Stromal cell of bone marrow (primary cell): Measurements from ENCODE around the gene GAPT.

Experiments
- DNase-seq: peaks from one replicate; pipeline ENCODE4 v3.0.0-alpha.2; 2012; ENCODE audit warnings: low read depth

GAPT gene

GRCh38 chr5:58491216-58491892, at the start of gene GAPT:
Gene GAPT, plus strand, starts transcription at chr5:58491435. Its CDS starts 3,102 bp downstream, at chr5:58494537.
- DNase-seq = no peak

- no peak for DNase-seq
Measured at GRCh38 chr5:58444805-58445204, 46.4 kb upstream of the GAPT start.

- DNase-seq = no peak
Measured at GRCh38 chr5:58446024-58446423, 45.2 kb upstream of the GAPT start.

- peak; percentile 38 for DNase-seq
Measured at GRCh38 chr5:58447226-58447625, 44.0 kb upstream of the GAPT start.

- DNase-seq = no peak
Measured at GRCh38 chr5:58450018-58450417, 41.2 kb upstream of the GAPT start.

GRCh38 chr5:58450811-58451629, 40.2 kb upstream of the GAPT start:
- no peak for DNase-seq

GRCh38 chr5:58451732-58452565, 39.3 kb upstream of the GAPT start:
- no peak for DNase-seq

GRCh38 chr5:58452566-58453258, 38.5 kb upstream of the GAPT start:
- DNase-seq = no peak

- DNase-seq = no peak
Measured at GRCh38 chr5:58453306-58453705, 37.9 kb upstream of the GAPT start.

- no peak for DNase-seq
Measured at GRCh38 chr5:58454025-58454424, 37.2 kb upstream of the GAPT start.

- DNase-seq = no peak
Measured at GRCh38 chr5:58455066-58455465, 36.2 kb upstream of the GAPT start.

- DNase-seq = no peak
Measured at GRCh38 chr5:58455480-58455879, 35.8 kb upstream of the GAPT start.

GRCh38 chr5:58456026-58456425, 35.2 kb upstream of the GAPT start:
- no peak for DNase-seq

- no peak for DNase-seq
Measured at GRCh38 chr5:58456486-58456885, 34.7 kb upstream of the GAPT start.

- DNase-seq = no peak
Measured at GRCh38 chr5:58457050-58457449, 34.2 kb upstream of the GAPT start.

GRCh38 chr5:58458141-58458742, 33.0 kb upstream of the GAPT start:
- no peak for DNase-seq

GRCh38 chr5:58458743-58459145, 32.5 kb upstream of the GAPT start:
- DNase-seq = no peak

- no peak for DNase-seq
Measured at GRCh38 chr5:58459146-58460001, 31.9 kb upstream of the GAPT start.

- DNase-seq = peak; percentile 81
Measured at GRCh38 chr5:58460002-58460731, 31.1 kb upstream of the GAPT start, which contains the start of gene PLK2. Gene PLK2, minus strand, starts transcription at chr5:58460086. Its CDS starts 127 bp downstream, at chr5:58459959.
